MCF 10A (cell line): ENCODE results near the gene RELN. TPM values are rescaled to one million over a fixed set of nuclear protein-coding genes. Genes with fewer than 3 reads are reported as not detected.

Source experiments
- BruUV-seq: library from RNA; stranded (reverse); fragments of 400-500 nt; replicated peaks from 2 replicates; lab custom pipeline; 2021; lab: Mats Ljungman, UMichigan
- CTCF ChIA-PET: fragments of 300-600 bp; sonication (Branson Sonifier 250); formaldehyde crosslinking; extraction: SDS; loops from one replicate; lab custom pipeline; 2021; ENCODE audit warnings: antibody characterized with exemption, inconsistent platforms; lab: Yijun Ruan, JAX
- POLR2A ChIA-PET: fragments of 300-600, 350-650 bp; sonication (Branson Sonifier 250); formaldehyde crosslinking; extraction: SDS; loops from one replicate; lab custom pipeline; 2020; ENCODE audit warnings: antibody characterized with exemption, inconsistent platforms; lab: Yijun Ruan, JAX
- DNase-seq: peaks from one replicate; pipeline ENCODE4 v3.0.0-alpha.2; 2018; ENCODE audit not compliant: unreplicated experiment
- H3K27ac Mint-ChIP-seq: one replicate; pipeline ENCODE4 v1.8.0; 2022; ENCODE audit warnings: mild to moderate bottlenecking, low read depth, mixed read lengths; ENCODE audit not compliant: unreplicated experiment
- H3K27me3 Mint-ChIP-seq: one replicate; pipeline ENCODE4 v1.8.0; 2022; ENCODE audit warnings: mixed read lengths; ENCODE audit not compliant: insufficient read depth, unreplicated experiment
- H3K36me3 Mint-ChIP-seq: one replicate; pipeline ENCODE4 v1.8.0; 2022; ENCODE audit warnings: mild to moderate bottlenecking, moderate library complexity, mixed read lengths; ENCODE audit not compliant: insufficient read depth, unreplicated experiment
- H3K4me1 Mint-ChIP-seq: one replicate; pipeline ENCODE4 v1.8.0; 2022; ENCODE audit warnings: mixed read lengths; ENCODE audit not compliant: insufficient read depth, unreplicated experiment
- H3K4me3 Mint-ChIP-seq: one replicate; pipeline ENCODE4 v1.8.0; 2022; ENCODE audit warnings: mild to moderate bottlenecking, moderate library complexity, mixed read lengths; ENCODE audit not compliant: unreplicated experiment
- H3K9me3 Mint-ChIP-seq: one replicate; pipeline ENCODE4 v1.8.0; 2022; ENCODE audit warnings: mixed read lengths; ENCODE audit not compliant: unreplicated experiment
- intact Hi-C: fragments of 100-400 bp; cut with micrococcal nuclease; formaldehyde crosslinking; loops from 2 replicates; pipeline ENCODE4 v1.14.1; 2022
- total RNA-seq: library from RNA; stranded (reverse); gene quantifications from 2 replicates; pipeline ENCODE4 v1.2.3, GENCODE V29; 2022
- TF ChIP-seq, protein P1 (sequence below): fragments of 200-600 bp; IDR thresholded peaks from one replicate; pipeline ENCODE4 v1.8.0; 2022; ENCODE audit warnings: antibody characterized with exemption, mild to moderate bottlenecking; ENCODE audit not compliant: unreplicated experiment

The RELN gene
- total RNA-seq, 1 experiment from 2014 or later, result not detected

DNA sequence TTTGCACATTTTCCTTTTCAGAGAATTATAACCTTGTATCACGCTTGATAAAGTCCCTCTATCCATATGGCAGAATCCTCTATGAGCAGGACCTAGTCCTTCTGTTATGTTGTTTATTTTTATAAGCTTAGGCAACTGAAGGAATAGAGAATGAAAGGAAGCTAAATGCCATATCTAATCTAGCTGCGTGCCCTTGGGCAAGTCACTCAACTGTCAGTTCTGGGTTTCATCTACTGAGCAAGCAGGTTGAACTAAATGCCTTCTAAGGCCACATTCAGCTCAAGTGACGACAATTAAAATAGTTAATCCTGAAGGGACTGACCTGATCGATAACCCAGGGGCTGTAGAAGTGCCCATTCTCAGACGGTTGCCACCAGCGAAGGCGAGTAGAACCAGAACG lies 449.6 kb downstream of the RELN start:
- TF ChIP-seq, protein P1, sequence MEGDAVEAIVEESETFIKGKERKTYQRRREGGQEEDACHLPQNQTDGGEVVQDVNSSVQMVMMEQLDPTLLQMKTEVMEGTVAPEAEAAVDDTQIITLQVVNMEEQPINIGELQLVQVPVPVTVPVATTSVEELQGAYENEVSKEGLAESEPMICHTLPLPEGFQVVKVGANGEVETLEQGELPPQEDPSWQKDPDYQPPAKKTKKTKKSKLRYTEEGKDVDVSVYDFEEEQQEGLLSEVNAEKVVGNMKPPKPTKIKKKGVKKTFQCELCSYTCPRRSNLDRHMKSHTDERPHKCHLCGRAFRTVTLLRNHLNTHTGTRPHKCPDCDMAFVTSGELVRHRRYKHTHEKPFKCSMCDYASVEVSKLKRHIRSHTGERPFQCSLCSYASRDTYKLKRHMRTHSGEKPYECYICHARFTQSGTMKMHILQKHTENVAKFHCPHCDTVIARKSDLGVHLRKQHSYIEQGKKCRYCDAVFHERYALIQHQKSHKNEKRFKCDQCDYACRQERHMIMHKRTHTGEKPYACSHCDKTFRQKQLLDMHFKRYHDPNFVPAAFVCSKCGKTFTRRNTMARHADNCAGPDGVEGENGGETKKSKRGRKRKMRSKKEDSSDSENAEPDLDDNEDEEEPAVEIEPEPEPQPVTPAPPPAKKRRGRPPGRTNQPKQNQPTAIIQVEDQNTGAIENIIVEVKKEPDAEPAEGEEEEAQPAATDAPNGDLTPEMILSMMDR, result no peak
- no peak for DNase-seq
- Mint-ChIP-seq H3K27ac (no peak overlapping the region), H3K27me3 (peaks cover 34% of the 10 kb centered on the region), H3K4me1 (peaks cover 6% of the 10 kb centered on the region), H3K36me3 (no peaks in the 10 kb centered on the region), H3K4me3 (no peak overlapping the region), H3K9me3 (no peaks in the 10 kb centered on the region)
- ChIA-PET CTCF (no interaction called here), POLR2A (no interaction called here)
- intact Hi-C loops, result no loop called here
- no TSS peak for BruUV-seq

DNA sequence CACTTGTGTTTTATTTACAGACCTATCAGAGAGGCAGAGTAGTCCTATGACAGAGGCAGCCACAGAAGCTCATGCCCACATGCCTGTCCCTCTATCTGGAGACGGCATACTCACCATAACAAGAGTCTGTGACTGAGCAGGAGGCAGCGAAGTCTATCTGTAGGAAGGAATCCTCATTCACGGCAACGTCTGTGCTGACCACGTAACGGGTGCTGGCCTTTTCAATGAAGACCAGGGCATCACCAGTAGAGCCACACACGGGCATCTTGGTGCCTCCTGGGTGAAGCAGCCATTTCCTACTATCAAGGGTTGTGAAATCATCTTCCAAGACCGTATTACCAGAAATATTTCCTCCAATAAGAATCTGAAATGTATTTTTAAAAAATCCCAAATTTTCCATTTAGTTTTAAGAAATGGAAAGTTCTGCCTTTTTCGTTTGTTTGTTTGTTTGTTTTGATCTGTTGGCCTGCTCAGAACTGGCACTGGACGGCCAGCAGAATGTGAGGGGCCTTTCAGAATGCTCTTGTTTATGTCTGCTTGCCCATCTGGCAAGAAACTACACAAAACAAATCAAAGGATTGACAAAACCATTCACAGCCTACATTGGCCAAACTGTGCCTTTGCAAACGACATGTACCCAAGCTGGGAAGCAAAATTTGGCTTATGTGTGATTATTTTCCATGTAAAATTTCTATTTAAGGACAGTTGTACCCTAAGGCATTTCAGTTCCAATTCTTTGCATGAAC lies 450.3 kb downstream of the RELN start:
- Mint-ChIP-seq H3K27ac (no peak overlapping the region), H3K36me3 (no peaks in the 10 kb centered on the region), H3K4me1 (peaks cover 6% of the 10 kb centered on the region), H3K9me3 (no peaks in the 10 kb centered on the region), H3K27me3 (peaks cover 32% of the 10 kb centered on the region), H3K4me3 (no peak overlapping the region)
- TF ChIP-seq, protein P1, result no peak
- ChIA-PET CTCF (no interaction called here), POLR2A (no interaction called here)
- intact Hi-C loops, result no loop called here
- no TSS peak for BruUV-seq
- no peak for DNase-seq

DNA sequence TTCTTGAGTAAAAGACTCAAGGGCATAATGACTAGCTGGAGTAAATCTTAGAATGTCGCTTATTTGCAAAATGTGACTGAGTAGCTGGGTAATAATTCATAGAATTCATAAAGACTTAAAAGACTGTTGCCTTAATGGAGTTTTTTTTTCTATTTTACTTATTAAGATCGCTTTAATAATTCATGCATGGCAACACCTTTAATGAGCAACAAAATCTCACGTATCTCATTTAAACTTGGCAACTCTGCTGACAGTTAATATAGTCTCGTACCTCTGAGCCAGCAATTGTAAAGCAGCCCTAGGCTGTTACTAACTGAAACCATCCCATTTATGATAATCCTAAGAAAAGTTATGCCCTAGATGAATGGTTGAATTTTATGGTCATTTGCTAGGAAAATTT lies 455.7 kb downstream of the RELN start:
- no peaks in the 10 kb centered on the region for H3K36me3 Mint-ChIP-seq
- no peak overlapping the region for H3K4me3 Mint-ChIP-seq
- H3K4me1 Mint-ChIP-seq, result no peaks in the 10 kb centered on the region
- TF ChIP-seq, protein P1, result no peak
- peaks cover 64% of the 10 kb centered on the region for H3K27me3 Mint-ChIP-seq
- no peak overlapping the region for H3K27ac Mint-ChIP-seq
- intact Hi-C loops, result no loop called here
- no peak for DNase-seq
- ChIA-PET CTCF (interaction anchor here (0.6 kb wide), 2 partner anchors 10 to 1104 kb away, joined by 3 read pairs; no protein-coding TSS in a partner anchor), POLR2A (no interaction called here)
- BruUV-seq, result no TSS peak
- H3K9me3 Mint-ChIP-seq, result no peaks in the 10 kb centered on the region

DNA sequence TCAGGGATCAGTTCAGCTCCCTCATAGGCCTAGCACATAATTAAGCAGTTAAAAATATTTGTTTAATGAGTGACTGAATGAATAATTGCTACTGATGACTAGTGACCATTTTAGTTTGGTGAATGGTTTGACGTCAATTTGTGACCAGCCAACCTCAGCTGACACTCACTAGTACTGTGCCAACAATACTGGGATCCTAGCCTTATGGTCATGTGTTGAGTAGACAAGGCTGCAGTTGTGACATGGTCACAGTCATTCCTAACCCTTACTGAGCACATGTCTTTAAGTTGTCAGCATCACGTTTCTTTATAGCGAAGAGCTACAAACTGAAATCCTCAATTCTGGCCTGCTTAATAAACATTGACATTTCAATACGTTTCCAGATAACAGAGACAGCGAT lies 456.5 kb downstream of the RELN start:
- ChIA-PET POLR2A (no interaction called here), CTCF (interaction anchor here (0.6 to 1.7 kb wide), 3 partner anchors 10 to 1105 kb away, joined by 3 to 10 read pairs (median 3); no protein-coding TSS in a partner anchor)
- Mint-ChIP-seq H3K4me1 (no peaks in the 10 kb centered on the region), H3K27ac (no peak overlapping the region), H3K27me3 (peaks cover 57% of the 10 kb centered on the region), H3K36me3 (no peaks in the 10 kb centered on the region), H3K9me3 (no peaks in the 10 kb centered on the region), H3K4me3 (no peak overlapping the region)
- intact Hi-C loops, result no loop called here
- BruUV-seq, result no TSS peak
- TF ChIP-seq, protein P1, result no peak
- no peak for DNase-seq
